Mononuclear cell (primary cell): ENCODE results near the gene CAMSAP1. TPM values are rescaled to one million over a fixed set of nuclear protein-coding genes. Genes with fewer than 3 reads are reported as not detected.

Experiments
- H3K27me3 ChIP-seq: 2 replicates; pipeline ENCODE4 v1.6.0; 2011; ENCODE audit warnings: low read length, control low read depth; ENCODE audit not compliant: insufficient read depth
- H3K4me1 ChIP-seq: 2 replicates; pipeline ENCODE4 v1.5.1; 2011; ENCODE audit warnings: mild to moderate bottlenecking, low read length, control low read depth; ENCODE audit not compliant: insufficient read depth
- H3K4me3 ChIP-seq: 2 replicates; pipeline ENCODE4 v1.5.1; 2011; ENCODE audit warnings: mild to moderate bottlenecking, low read length, moderate library complexity
- H3K9me3 ChIP-seq: 2 replicates; pipeline ENCODE4 v1.5.1; 2011; ENCODE audit warnings: low read depth, mild to moderate bottlenecking, control low read depth, low read length
- total RNA-seq: library from RNA; depleted of rRNA; stranded (reverse); fragments of >200 nt; gene quantifications from one replicate; pipeline ENCODE4 v1.2.3, GENCODE V29; 2012

CAMSAP1 gene
- total RNA-seq, 1 donor = 17.2 TPM

DNA sequence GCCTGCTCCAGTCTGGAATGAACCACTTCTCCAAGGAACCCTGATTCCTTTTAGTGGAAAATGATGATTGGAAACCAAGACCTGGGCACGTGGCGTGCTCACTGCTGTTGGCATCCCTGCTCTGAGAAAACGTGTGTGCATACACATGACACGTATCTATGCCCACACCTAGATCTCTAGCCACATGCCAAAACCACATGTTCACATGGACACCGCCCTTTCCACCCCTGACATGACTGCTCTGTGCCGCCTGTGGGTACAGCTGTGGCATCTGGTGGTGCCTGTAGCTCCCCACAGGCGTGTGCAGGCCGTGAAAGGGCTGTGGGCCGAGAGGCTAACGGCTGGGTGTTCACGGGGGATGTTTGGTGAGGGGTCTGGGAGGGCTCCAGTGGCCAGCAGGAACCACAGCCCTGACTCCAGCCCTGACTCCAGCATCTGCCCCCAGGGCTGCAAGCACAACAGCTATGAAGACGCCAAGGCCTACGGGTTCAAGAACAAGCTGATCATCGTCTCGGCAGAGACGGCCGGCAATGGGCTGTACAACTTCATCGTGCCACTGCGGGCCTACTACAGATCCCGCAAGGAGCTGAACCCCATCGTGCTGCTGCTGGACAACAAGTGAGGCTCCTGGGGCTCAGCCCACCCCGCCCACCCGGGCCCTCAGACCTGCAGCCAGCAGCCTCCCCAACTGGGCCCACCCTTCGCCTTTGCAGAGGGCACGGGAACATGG, 130.3 kb downstream of the CAMSAP1 start:
- Histone ChIP-seq H3K9me3 (no peaks in the 10 kb centered on the region), H3K4me3 (no peak overlapping the region), H3K4me1 (no peaks in the 10 kb centered on the region), H3K27me3 (no peaks in the 10 kb centered on the region)

DNA sequence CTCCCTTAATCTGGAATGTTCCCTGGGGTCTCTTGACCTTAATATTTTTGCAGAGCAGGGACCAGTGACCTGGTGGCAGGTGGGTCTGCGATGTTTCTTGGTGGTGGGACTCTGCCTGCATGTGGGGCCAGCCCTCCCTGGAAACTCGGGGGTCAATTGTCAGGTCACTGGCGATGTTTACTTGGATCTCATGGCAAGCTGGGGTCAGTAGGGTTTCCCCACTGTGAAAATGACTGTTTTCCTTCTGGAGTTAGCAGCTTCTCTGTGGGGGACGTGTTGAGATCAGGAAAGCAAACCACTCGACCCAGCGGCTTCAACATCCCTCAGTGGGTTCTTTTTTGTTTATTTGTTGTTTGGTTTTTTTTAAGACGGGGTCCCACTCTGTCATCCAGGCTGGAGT, 131.4 kb downstream of the CAMSAP1 start:
- Histone ChIP-seq H3K4me1 (no peaks in the 10 kb centered on the region), H3K27me3 (no peaks in the 10 kb centered on the region), H3K9me3 (no peaks in the 10 kb centered on the region), H3K4me3 (no peak overlapping the region)

DNA sequence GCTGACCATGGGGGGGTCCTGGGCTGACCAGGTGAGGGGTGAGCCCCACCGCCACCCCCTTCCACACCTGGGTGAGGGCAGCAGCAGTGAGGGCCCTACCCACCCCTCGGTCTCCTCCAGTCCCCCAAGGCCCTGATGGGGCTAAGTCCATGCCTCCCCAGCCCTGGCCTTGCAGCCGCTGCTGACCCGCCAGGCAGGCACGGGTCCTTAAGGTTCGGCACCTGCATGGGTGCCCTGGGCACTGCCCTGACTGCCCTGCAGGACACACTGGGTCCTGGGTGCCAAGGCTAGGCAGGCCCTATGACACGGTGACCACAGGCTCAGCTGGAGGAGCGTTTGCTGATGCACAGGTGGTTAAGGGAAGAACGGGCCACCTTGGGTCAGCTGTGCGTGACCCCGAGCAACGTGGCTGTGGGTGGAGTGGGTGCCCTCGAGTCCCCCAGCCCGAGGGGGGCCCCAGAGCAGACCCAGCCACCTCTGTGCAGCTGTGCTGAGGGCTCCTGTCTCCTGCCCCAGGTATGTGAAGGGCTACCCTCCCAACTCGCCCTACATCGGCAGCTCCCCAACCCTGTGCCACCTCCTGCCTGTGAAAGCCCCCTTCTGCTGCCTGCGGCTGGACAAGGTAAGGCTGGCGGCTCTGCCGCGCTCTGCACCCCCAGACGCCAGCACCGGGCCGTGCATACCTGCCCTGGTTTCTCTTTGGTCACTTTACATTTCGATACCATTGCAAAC, 132.4 kb downstream of the CAMSAP1 start:
- H3K27me3 ChIP-seq = no peaks in the 10 kb centered on the region
- no peak overlapping the region for H3K4me3 ChIP-seq
- H3K9me3 ChIP-seq = no peaks in the 10 kb centered on the region
- H3K4me1 ChIP-seq = no peaks in the 10 kb centered on the region

DNA sequence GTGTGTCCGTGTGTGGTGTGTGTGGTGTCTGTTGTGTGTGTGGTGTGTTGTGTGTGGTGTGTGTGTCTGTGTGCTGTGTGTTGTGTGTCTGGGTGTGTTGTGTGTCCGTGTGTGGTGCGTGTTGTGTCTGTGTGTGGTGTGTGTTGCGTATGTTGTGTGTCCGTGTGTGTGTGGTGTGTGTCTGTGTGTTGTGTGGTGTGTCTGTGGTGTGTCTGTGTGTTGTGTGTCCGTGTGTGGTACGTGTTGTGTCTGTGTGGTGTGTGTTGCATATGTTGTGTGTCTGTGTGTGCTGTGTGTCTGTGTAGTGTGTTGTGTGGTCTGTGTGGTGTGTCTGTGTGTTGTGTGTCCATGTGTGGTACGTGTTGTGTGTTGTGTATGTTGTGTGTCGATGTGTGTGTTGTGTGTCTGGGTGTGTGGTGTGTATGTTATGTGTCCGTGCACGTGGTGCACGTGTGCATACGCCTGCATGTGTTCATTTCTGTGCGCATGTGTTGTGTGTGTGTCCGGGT, 133.1 kb downstream of the CAMSAP1 start:
- Histone ChIP-seq H3K27me3 (no peaks in the 10 kb centered on the region), H3K9me3 (no peaks in the 10 kb centered on the region), H3K4me3 (no peak overlapping the region), H3K4me1 (no peaks in the 10 kb centered on the region)

DNA sequence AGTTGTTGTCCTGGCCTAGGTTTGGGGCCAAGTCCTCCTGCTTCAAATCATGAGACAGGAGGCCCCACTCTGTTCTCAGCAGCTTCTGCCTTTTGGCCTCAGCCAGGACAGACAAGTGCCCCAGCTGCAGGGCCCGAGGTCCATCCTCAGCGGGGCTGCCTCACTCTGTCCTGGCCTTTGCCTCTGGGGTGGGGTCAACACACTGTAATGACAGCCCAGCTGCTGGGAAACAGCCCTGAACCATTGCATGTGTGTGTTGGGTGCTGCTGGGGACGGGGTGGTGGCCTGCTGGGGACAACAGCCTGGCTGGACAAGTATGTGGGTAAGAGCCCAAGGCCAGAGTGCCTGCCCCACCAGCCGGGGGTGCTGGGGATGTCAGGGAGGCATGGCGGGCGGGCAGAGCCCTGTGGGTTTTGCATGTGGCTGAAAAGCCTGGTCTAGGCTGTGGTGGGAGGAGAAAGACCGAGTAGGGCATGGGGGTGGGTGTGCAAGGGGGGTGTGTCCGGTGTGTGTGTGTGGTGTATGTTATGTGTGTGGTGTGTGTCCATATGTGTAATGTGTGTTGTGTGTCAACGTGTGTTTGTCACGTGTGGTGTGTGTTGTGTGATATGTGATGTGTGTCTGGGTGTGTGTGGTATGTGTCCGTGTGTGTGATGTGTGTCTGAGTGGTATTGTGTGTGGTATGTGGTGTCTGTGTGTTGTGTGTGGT, 133.7 kb downstream of the CAMSAP1 start:
- no peaks in the 10 kb centered on the region for H3K4me1 ChIP-seq
- H3K9me3 ChIP-seq = no peaks in the 10 kb centered on the region
- no peak overlapping the region for H3K4me3 ChIP-seq
- H3K27me3 ChIP-seq = no peaks in the 10 kb centered on the region

DNA sequence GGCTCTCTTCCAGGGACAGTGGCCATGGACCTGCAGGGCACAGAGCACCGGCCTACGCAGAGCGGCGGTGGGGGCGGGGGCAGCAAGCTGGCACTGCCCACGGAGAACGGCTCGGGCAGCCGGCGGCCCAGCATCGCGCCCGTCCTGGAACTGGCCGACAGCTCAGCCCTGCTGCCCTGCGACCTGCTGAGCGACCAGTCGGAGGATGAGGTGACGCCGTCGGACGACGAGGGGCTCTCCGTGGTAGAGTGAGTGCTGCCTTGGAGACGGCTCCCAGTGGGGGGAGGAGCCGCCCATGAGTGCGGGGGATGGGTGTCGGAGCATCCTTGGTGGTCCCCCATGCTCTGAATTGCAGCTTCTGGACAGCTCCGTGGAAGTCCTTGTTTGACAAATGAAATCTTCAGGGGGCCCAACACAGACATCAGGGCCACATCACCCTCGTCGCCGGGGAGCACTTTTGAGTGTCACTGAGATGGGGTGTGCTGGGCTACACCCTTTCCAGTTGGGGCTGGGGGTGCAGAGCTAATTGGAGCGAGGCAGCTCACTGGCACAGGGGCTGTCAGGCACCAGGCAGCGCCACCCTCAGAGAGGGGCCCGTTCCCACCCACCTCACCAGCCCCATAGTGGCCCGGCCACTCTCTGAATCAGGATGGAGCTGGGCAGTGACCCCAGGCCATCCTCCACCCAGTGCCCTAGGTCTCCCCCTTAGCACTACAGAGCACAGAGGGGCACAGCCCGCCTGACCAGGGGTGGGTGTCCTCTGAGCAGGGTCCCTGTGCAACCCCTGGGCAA, 134.4 kb downstream of the CAMSAP1 start:
- Histone ChIP-seq H3K4me3 (no peak overlapping the region), H3K4me1 (no peaks in the 10 kb centered on the region), H3K27me3 (no peaks in the 10 kb centered on the region), H3K9me3 (no peaks in the 10 kb centered on the region)

DNA sequence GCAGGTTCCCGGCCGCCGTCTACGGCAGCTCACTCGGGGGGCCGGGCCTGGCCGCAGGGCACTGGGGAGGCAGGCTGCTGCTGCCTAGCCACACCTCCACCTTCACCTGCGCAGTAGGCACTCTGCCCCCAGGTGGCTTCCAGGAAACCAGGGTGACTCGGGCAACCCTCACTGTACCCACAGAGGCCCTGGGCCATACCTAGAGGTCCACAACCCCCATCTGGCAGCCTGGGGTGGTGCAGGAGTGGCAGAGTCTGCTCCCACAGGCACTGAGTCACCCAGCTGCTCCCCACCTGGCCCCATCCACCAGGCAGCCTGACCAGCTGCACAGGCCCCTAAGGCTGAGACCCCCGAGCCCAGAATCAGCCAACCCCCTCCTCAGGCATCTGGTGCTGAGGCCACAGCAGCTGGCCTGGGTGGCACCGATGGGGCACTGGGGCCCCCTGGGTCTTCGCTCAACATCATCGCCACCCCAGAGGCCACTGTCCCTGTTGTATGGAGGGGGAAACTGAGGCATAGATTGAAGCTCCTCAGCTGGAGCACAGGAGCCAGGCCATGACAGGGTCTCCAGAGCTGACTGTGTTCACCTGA, 135.2 kb downstream of the CAMSAP1 start:
- Histone ChIP-seq H3K4me3 (no peak overlapping the region), H3K4me1 (no peaks in the 10 kb centered on the region), H3K27me3 (no peaks in the 10 kb centered on the region), H3K9me3 (no peaks in the 10 kb centered on the region)

DNA sequence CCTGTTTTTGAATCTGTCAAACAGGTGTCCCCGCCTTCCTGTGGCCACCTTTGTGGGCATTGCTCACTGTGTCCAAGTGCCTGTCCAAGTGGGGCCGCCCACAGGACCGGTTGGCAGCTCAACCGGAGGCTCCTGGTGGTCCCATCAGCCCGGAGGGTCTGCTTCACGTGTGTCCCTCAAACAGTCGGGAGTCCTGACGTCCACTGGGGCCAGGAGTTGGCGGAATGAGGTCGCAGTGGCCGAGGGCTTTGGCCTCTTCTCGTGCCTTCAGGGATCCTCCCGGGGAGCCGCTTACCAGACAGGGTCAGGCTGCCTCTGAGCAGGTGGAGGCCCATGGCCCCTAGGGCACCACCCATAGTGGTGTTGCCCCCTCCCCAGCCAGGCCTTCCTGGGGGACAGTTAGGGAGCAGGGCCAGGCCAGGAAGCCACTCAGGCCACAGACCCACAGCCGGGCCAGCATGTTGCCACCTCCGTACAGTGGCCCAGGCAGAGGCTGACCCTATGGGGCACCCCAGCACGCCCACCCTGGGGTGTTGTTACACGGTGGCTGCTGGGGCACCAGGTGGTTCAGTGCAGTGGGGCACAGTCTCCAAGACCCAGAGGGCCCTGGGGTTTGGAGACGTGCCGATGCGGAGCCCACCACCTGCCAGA, 135.8 kb downstream of the CAMSAP1 start:
- Histone ChIP-seq H3K9me3 (no peaks in the 10 kb centered on the region), H3K4me1 (no peaks in the 10 kb centered on the region), H3K4me3 (no peak overlapping the region), H3K27me3 (no peaks in the 10 kb centered on the region)

DNA sequence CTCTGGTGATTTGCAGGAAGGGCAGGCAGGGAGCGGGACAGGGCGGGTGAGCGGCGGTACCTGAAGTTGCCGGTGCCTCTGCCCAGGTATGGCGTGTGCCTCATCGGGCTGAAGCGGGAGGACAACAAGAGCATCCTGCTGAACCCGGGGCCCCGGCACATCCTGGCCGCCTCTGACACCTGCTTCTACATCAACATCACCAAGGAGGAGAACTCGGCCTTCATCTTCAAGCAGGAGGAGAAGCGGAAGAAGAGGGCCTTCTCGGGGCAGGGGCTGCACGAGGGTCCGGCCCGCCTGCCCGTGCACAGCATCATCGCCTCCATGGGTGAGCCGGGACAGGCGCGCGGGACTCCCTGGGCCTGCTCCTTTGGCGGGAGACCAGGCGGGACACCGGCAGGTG, 136.6 kb downstream of the CAMSAP1 start:
- Histone ChIP-seq H3K4me3 (no peak overlapping the region), H3K27me3 (no peaks in the 10 kb centered on the region), H3K9me3 (no peaks in the 10 kb centered on the region), H3K4me1 (no peaks in the 10 kb centered on the region)

DNA sequence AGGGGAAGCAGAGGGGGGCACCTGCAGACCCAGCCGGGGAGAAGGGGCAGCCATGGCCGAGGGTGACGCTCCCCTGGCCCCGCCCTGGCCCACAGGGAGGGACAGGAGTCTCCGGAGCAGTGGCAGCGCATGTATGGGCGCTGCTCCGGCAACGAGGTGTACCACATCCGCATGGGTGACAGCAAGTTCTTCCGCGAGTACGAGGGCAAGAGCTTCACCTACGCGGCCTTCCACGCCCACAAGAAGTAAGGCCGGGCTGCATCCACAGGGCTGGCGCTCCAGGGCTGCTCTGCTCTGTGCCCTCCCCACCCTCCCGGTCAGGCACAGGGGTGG, 137.2 kb downstream of the CAMSAP1 start:
- no peak overlapping the region for H3K4me3 ChIP-seq
- no peaks in the 10 kb centered on the region for H3K9me3 ChIP-seq
- H3K4me1 ChIP-seq = no peaks in the 10 kb centered on the region
- no peaks in the 10 kb centered on the region for H3K27me3 ChIP-seq

DNA sequence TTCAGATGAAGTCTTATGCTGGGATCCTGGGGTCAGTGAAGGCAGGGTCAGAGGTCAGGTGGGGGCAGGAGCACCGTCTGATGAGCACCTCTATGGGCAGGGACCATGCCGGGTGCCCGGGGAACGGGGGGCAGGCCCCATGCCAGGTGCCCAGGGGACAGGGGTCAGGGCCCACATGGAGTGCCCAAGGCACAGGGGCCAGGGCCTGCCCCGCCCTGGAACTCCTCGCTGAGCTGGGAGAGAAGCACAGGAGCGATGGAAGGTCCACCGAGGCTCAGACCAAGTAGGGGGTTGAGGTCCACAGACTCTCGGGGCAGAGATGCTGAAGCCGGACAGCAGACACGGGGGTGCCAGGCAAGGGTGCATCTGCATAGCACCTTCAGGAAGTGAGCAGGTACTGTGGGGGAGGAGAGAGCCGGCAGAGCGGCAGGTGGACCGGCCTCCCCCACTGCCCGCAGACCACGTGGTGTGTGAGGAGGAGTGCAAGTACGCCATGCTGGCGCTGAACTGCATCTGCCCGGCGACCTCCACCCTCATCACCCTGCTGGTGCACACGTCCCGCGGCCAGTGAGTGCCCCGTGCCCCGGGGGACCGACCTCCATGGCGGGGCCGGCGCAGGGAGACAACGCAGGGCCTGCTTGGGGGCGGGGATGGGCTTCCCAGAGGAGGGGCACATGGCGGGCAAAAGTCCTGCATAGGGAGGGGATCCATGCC, 137.7 kb downstream of the CAMSAP1 start:
- Histone ChIP-seq H3K9me3 (no peaks in the 10 kb centered on the region), H3K4me1 (no peaks in the 10 kb centered on the region)

DNA sequence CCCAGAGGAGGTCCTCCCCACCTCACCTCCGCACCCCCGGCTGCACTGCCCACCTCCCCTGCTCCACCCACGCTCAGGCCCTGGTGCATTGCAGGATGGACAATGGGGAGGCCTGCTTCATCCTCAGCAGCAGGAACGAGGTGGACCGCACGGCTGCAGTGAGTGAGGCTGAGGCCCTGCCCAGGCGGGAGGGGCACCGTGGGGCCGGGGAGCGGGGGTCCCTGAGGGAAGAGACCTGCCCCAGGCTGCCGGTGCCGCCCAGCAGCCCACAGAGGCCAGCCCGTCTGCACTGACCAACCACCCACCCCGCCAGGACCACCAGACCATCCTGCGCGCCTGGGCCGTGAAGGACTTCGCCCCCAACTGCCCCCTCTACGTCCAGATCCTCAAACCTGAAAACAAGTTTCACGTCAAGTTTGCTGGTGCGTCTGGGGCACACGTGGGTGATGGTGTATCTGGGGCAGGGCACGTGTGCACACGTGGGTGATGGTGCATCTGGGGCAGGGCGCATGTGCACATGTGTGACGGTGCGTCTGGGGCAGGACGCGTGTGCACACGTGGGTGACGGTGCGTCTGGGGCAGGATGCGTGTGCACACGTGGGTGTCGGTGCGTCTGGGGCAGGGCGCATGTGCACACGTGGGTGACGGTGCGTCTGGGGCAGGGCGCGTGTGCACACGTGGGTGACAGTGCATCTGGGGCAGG, 138.7 kb downstream of the CAMSAP1 start:
- no peaks in the 10 kb centered on the region for H3K9me3 ChIP-seq
- no peaks in the 10 kb centered on the region for H3K4me1 ChIP-seq
- no peaks in the 10 kb centered on the region for H3K27me3 ChIP-seq
- no peak overlapping the region for H3K4me3 ChIP-seq

More for the DNA sequence above, 137.7 kb downstream of the CAMSAP1 start:
- Histone ChIP-seq H3K27me3 (no peaks in the 10 kb centered on the region), H3K4me3 (no peak overlapping the region)

DNA sequence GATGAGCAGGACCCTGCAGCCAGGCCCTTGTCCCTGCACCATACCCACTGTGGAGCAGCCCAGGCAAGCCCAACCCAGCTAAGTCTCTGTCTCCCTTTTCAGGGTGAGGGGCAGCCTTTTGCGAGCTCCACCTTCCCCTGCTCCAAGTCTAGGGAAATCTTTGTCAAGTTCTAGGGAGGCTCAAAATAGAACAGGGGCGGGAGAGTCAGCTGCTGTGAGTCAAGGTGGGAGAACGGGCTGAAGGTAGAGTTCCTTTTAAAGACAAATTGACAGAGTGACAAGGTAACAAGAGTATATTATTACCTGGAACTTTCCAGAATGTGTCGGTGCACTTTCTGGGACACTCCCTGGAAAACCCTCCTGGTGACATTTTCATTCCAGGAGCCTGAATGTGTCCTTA, 140.6 kb downstream of the CAMSAP1 start:
- Histone ChIP-seq H3K4me1 (no peaks in the 10 kb centered on the region), H3K27me3 (no peaks in the 10 kb centered on the region), H3K9me3 (no peaks in the 10 kb centered on the region), H3K4me3 (no peak overlapping the region)
